IMR-90 (cell line): ENCODE results near the gene PARD6G. TPM values are rescaled to one million over a fixed set of nuclear protein-coding genes. Genes with fewer than 3 reads are reported as not detected.

Experiments
- ATAC-seq: fragments of 200-7000 bp; cut with Tn5 transposase; 2 replicates; pipeline ENCODE4 v1.9.1; 2020; ENCODE audit warnings: low read depth, mild to moderate bottlenecking, moderate library complexity
- BruUV-seq: library from RNA; stranded (reverse); fragments of 400-500 nt; replicated peaks from 2 replicates; lab custom pipeline; 2021; lab: Mats Ljungman, UMichigan
- CTCF ChIA-PET: fragments of 300-600 bp; formaldehyde crosslinking; extraction: SDS; loops from one replicate; lab custom pipeline; 2021; ENCODE audit warnings: antibody characterized with exemption; lab: Yijun Ruan, JAX
- POLR2A ChIA-PET: fragments of 300-600 bp; sonication (Branson Sonifier 250); formaldehyde crosslinking; loops from one replicate; lab custom pipeline; 2022; ENCODE audit warnings: antibody characterized with exemption; ENCODE audit not compliant: unreplicated experiment; lab: Charles Lee
- DNase-seq: peaks from one replicate; pipeline ENCODE4 v3.0.0; 2013
- H2AFZ ChIP-seq: replicated peaks from 2 replicates; pipeline ENCODE3; 2013; ENCODE audit warnings: low read length, mild to moderate bottlenecking; ENCODE audit not compliant: poor library complexity
- H2AK5ac ChIP-seq: 2 replicates; pipeline ENCODE4 v1.6.1; 2013; ENCODE audit warnings: low read depth, low read length, inconsistent platforms
- H2AK9ac ChIP-seq: replicated peaks from 2 replicates; pipeline ENCODE3; 2013; ENCODE audit warnings: mild to moderate bottlenecking, low read depth, low read length, moderate library complexity; ENCODE audit not compliant: poor library complexity
- H2BK120ac ChIP-seq: 2 replicates; pipeline ENCODE4 v1.6.1; 2013; ENCODE audit warnings: low read depth, low read length, inconsistent platforms
- H2BK15ac ChIP-seq: 3 replicates; pipeline ENCODE4 v1.6.1; 2013; ENCODE audit warnings: low read depth, low read length, inconsistent platforms
- H2BK20ac ChIP-seq: 2 replicates; pipeline ENCODE4 v1.6.1; 2013; ENCODE audit warnings: low read depth, mild to moderate bottlenecking, inconsistent platforms, low read length, moderate library complexity
- H2BK5ac ChIP-seq: 2 replicates; pipeline ENCODE4 v1.6.1; 2013; ENCODE audit warnings: mild to moderate bottlenecking, low read depth, low read length, inconsistent platforms; ENCODE audit not compliant: poor library complexity, severe bottlenecking
- H3K14ac ChIP-seq: replicated peaks from 2 replicates; pipeline ENCODE4 v1.6.1; 2013; ENCODE audit warnings: low read depth, low read length, inconsistent platforms
- H3K18ac ChIP-seq: 2 replicates; pipeline ENCODE4 v1.6.1; 2013; ENCODE audit warnings: low read depth, low read length, control low read depth
- H3K23ac ChIP-seq: 2 replicates; pipeline ENCODE4 v1.6.1; 2013; ENCODE audit warnings: low read depth, low read length, inconsistent platforms
- H3K27ac ChIP-seq: 2 replicates; pipeline ENCODE4 v1.5.1; 2013; ENCODE audit warnings: mild to moderate bottlenecking, control low read depth, low read length; ENCODE audit not compliant: insufficient read depth
- H3K27me3 ChIP-seq: 2 replicates; pipeline ENCODE4 v1.6.1; 2013; ENCODE audit warnings: low read length; ENCODE audit not compliant: control insufficient read depth, insufficient read depth
- H3K36me3 ChIP-seq: 2 replicates; pipeline ENCODE4 v1.6.1; 2013; ENCODE audit warnings: low read length, mixed read lengths; ENCODE audit not compliant: control insufficient read depth, insufficient read depth
- H3K4ac ChIP-seq: 2 replicates; pipeline ENCODE4 v1.6.1; 2013; ENCODE audit warnings: low read depth, low read length, inconsistent platforms
- H3K4me1 ChIP-seq: 2 replicates; pipeline ENCODE4 v1.6.1; 2013; ENCODE audit warnings: low read length, mixed read lengths; ENCODE audit not compliant: control insufficient read depth, insufficient read depth
- H3K4me2 ChIP-seq: 2 replicates; pipeline ENCODE4 v1.6.1; 2013; ENCODE audit warnings: low read depth, mild to moderate bottlenecking, control low read depth, low read length, moderate library complexity
- H3K4me3 ChIP-seq: 2 replicates; pipeline ENCODE4 v1.5.1; 2013; ENCODE audit warnings: low read depth, mild to moderate bottlenecking, control low read depth, low read length, moderate library complexity; ENCODE audit not compliant: insufficient read depth
- H3K56ac ChIP-seq: 2 replicates; pipeline ENCODE4 v1.6.1; 2013; ENCODE audit warnings: low read length, inconsistent platforms; ENCODE audit not compliant: insufficient read depth; ENCODE audit errors: extremely low read depth
- H3K79me1 ChIP-seq, 2 experiments: 2 replicates each; pipeline ENCODE4 v1.6.1; 2013; ENCODE audit warnings: low read length in 2 of 2, inconsistent platforms in 1 of 2, low read depth in 1 of 2
- H3K9ac ChIP-seq: 2 replicates; pipeline ENCODE4 v1.6.1; 2013; ENCODE audit warnings: low read depth, low read length, control low read depth
- H3K9me1 ChIP-seq: 2 replicates; pipeline ENCODE4 v1.6.1; 2013; ENCODE audit warnings: low read length, inconsistent platforms; ENCODE audit not compliant: insufficient read depth
- H3K9me3 ChIP-seq: 2 replicates; pipeline ENCODE4 v1.6.1; 2013; ENCODE audit warnings: low read length; ENCODE audit not compliant: control insufficient read depth, insufficient read depth
- H4K20me1 ChIP-seq: 2 replicates; pipeline ENCODE4 v1.6.1; 2013; ENCODE audit warnings: low read length, inconsistent platforms; ENCODE audit not compliant: insufficient read depth
- H4K5ac ChIP-seq: 2 replicates; pipeline ENCODE4 v1.6.1; 2013; ENCODE audit warnings: mild to moderate bottlenecking, low read depth, low read length, control low read depth
- H4K8ac ChIP-seq, 2 experiments: 2 replicates each; pipeline ENCODE4 v1.6.1; 2013; ENCODE audit warnings: low read depth in 2 of 2, low read length in 2 of 2, control low read depth in 1 of 2, inconsistent platforms in 1 of 2
- H4K91ac ChIP-seq: 2 replicates; pipeline ENCODE4 v1.6.1; 2013; ENCODE audit warnings: low read depth, low read length, inconsistent platforms; ENCODE audit not compliant: insufficient read depth
- CEBPB ChIP-seq: IDR thresholded peaks from 2 replicates; pipeline ENCODE4 v1.6.1; 2012; ENCODE audit warnings: low read depth, low read length, improper control_type of control experiment
- ELK1 ChIP-seq: fragments of 150-350 bp; IDR thresholded peaks from 2 replicates; pipeline ENCODE4 v1.6.1; 2016; ENCODE audit warnings: low read depth, mild to moderate bottlenecking, low read length, moderate library complexity, borderline replicate concordance
- MAFK ChIP-seq: IDR thresholded peaks from 2 replicates; pipeline ENCODE4 v1.6.1; 2012; ENCODE audit warnings: low read depth, low read length, improper control_type of control experiment
- MAZ ChIP-seq: IDR thresholded peaks from 2 replicates; pipeline ENCODE4 v1.6.1; 2012; ENCODE audit warnings: low read depth, mild to moderate bottlenecking, low read length, improper control_type of control experiment, moderate library complexity, borderline replicate concordance
- POLR2A ChIP-seq: IDR thresholded peaks from 2 replicates; pipeline ENCODE4 v1.6.1; 2012; ENCODE audit warnings: mild to moderate bottlenecking, low read depth, low read length
- RAD21 ChIP-seq: IDR thresholded peaks from 2 replicates; pipeline ENCODE4 v1.6.1; 2012; ENCODE audit warnings: low read length, improper control_type of control experiment
- RCOR1 ChIP-seq: IDR thresholded peaks from 2 replicates; pipeline ENCODE4 v1.6.1; 2012; ENCODE audit warnings: mild to moderate bottlenecking, low read length, improper control_type of control experiment; ENCODE audit not compliant: insufficient replicate concordance
- RFX5 ChIP-seq: IDR thresholded peaks from 2 replicates; pipeline ENCODE4 v1.8.0; 2012; ENCODE audit warnings: low read depth, mild to moderate bottlenecking, low read length, moderate library complexity
- SMC3 ChIP-seq: fragments of 150-350 bp; IDR thresholded peaks from 2 replicates; pipeline ENCODE4 v1.6.1; 2016; ENCODE audit warnings: low read depth, mild to moderate bottlenecking, antibody characterized with exemption, low read length, moderate library complexity
- WGBS, 2 experiments: methylation state at CpG; one replicate each; pipeline versions ENCODE4 v1.1.5 to v1.1.7; 2013; ENCODE audit warnings: missing lambda C conversion rate in 2 of 2; ENCODE audit not compliant: insufficient read length in 1 of 2; ENCODE audit errors: extremely low coverage in 2 of 2; 5-methylcytosine and 5-hydroxymethylcytosine counted together
- dilution Hi-C: fragments of 300-500 bp; cut with HindIII; formaldehyde crosslinking; loops from one replicate; pipeline ENCODE4 v1.14.3; 2018; ENCODE audit warnings: low sequenced_read_pairs; ENCODE audit not compliant: unreplicated experiment
- in situ Hi-C: fragments of 300-500 bp; cut with MboI; formaldehyde crosslinking; loops from 3 replicates; pipeline ENCODE4 v1.14.3; 2019; ENCODE audit warnings: low sequenced_read_pairs, inconsistent platforms, mixed read lengths
- intact Hi-C: fragments of 100-400 bp; cut with micrococcal nuclease; formaldehyde crosslinking; loops from 2 replicates; pipeline ENCODE4 v1.10.0; 2022
- polyA plus RNA-seq, 3 experiments: library from polyadenylated mRNA; depleted of rRNA; stranded (reverse); fragments of >200 nt; gene quantifications; 2 replicates each; pipeline ENCODE4 v1.2.3, GENCODE V29; 2012; ENCODE audit warnings: low replicate concordance in 1 of 3
- total RNA-seq: library from RNA; depleted of rRNA; stranded (reverse); fragments of >200 nt; gene quantifications from 2 replicates; pipeline ENCODE4 v1.2.3, GENCODE V29; 2012

PARD6G gene
- total and polyA plus RNA-seq, 2 of the 4 experiments (the other 2 are of a cell fraction) = 2.5 to 4.6 TPM

- Histone ChIP-seq H3K4ac (no peak overlapping the region), H3K27ac (no peak overlapping the region), H3K4me2 (no peak overlapping the region), H3K9ac (no peak overlapping the region), H3K23ac (no peak overlapping the region), H3K9me1 (peaks cover 8% of the 10 kb centered on the region; the same call in 1 of the 2 replicates), H2AK9ac (no peak overlapping the region), H3K4me3 (no peak overlapping the region), H3K56ac (no peak overlapping the region), H4K20me1 (peaks cover 9% of the 10 kb centered on the region), H4K5ac (no peak overlapping the region), H2BK5ac (no peak overlapping the region), H3K9me3 (no peaks in the 10 kb centered on the region; the same call in 1 of the 2 replicates), H3K4me1 (peaks cover 2% of the 10 kb centered on the region; the same call in 1 of the 2 replicates), H2BK20ac (no peak overlapping the region), H4K8ac (no peak overlapping the region), H2BK15ac (no peak overlapping the region), H4K91ac (no peak overlapping the region), H3K79me1 (peaks cover 35 to 70% of the 10 kb centered on the region in 2 experiments), H2AK5ac (no peak overlapping the region), H3K14ac (no peak overlapping the region), H3K36me3 (peaks cover 12% of the 10 kb centered on the region), H2AFZ (no peak overlapping the region), H3K18ac (no peak overlapping the region), H3K27me3 (no peaks in the 10 kb centered on the region), H2BK120ac (no peak overlapping the region)
- intact Hi-C loops (loop anchor here (5.0 kb wide), 1 partner anchor 143 kb away; the partner anchor contains the start of gene TXNL4A), in situ Hi-C loops (no loop called here), dilution Hi-C loops (no loop called here)
- 83% methylated on average over 1 of the region's 7 CpGs; no CpG with 5 or more reads in 1 of the 2 experiments for WGBS, 2 experiments
- ATAC-seq (no peak), DNase-seq (no peak)
- ChIA-PET CTCF (no interaction called here), POLR2A (no interaction called here)
- no TSS peak for BruUV-seq
- TF ChIP-seq MAFK (no peak), ELK1 (no peak), SMC3 (no peak), RAD21 (no peak), RFX5 (no peak), CEBPB (no peak), RCOR1 (no peak), MAZ (no peak), POLR2A (no peak)
Observed at GRCh38 chr18:80129672-80130367, 117.5 kb downstream of the PARD6G start.
